ENCODE data around the gene KAZN. TPM values are rescaled to one million over a fixed set of nuclear protein-coding genes. Genes with fewer than 3 reads are reported as not detected.

Gene KAZN
- total and polyA plus RNA-seq, 2 donors, result 7.2 to 8.4 TPM

GRCh38 chr1:14746393-14746792 lies 147.9 kb downstream of the KAZN start:
- 88% methylated on average over 4 of the region's 4 CpGs for WGBS
- DNase-seq (ENCODE audit: extremely low spot score), result no peak
- no peaks in the 10 kb centered on the region for H3K4me1 ChIP-seq (ENCODE audit: insufficient read depth)

GRCh38 chr1:14748151-14748550 lies 149.7 kb downstream of the KAZN start:
- H3K4me3 ChIP-seq (ENCODE audit: low read depth, low read length), result no peak overlapping the region
- no peaks in the 10 kb centered on the region for H3K36me3 ChIP-seq (ENCODE audit: insufficient read depth)
- H3K27ac ChIP-seq (ENCODE audit: low read depth), result no peak overlapping the region
- no peaks in the 10 kb centered on the region for H3K4me1 ChIP-seq (ENCODE audit: insufficient read depth)
- WGBS, result 92% methylated on average over 5 of the region's 5 CpGs
- DNase-seq (ENCODE audit: extremely low spot score), result no peak

More at GRCh38 chr1:14746393-14746792, 147.9 kb downstream of the KAZN start:
- no peaks in the 10 kb centered on the region for H3K36me3 ChIP-seq (ENCODE audit: insufficient read depth)
- H3K4me3 ChIP-seq (ENCODE audit: low read depth, low read length), result no peak overlapping the region
- H3K27ac ChIP-seq (ENCODE audit: low read depth), result no peak overlapping the region

GRCh38 chr1:14748977-14749376 lies 150.5 kb downstream of the KAZN start:
- Histone ChIP-seq H3K36me3 (ENCODE audit: insufficient read depth) (no peaks in the 10 kb centered on the region), H3K27ac (ENCODE audit: low read depth) (no peak overlapping the region), H3K4me1 (ENCODE audit: insufficient read depth) (no peaks in the 10 kb centered on the region), H3K4me3 (ENCODE audit: low read depth, low read length) (no peak overlapping the region)
- 64% methylated on average over 2 of the region's 2 CpGs for WGBS
- DNase-seq (ENCODE audit: extremely low spot score), result no peak

- Histone ChIP-seq H3K36me3 (ENCODE audit: insufficient read depth) (no peaks in the 10 kb centered on the region), H3K4me1 (ENCODE audit: insufficient read depth) (no peaks in the 10 kb centered on the region), H3K4me3 (ENCODE audit: low read depth, low read length) (no peak overlapping the region), H3K27ac (ENCODE audit: low read depth) (no peak overlapping the region)
- 88% methylated on average over 2 of the region's 2 CpGs for WGBS
- DNase-seq (ENCODE audit: extremely low spot score), result no peak
Measured at GRCh38 chr1:14750490-14750889, 152.0 kb downstream of the KAZN start.

- H3K4me1 ChIP-seq (ENCODE audit: insufficient read depth), result no peaks in the 10 kb centered on the region
- H3K27ac ChIP-seq (ENCODE audit: low read depth), result no peak overlapping the region
- H3K4me3 ChIP-seq (ENCODE audit: low read depth, low read length), result no peak overlapping the region
- no peak for DNase-seq (ENCODE audit: extremely low spot score)
- 66% methylated on average over 9 of the region's 9 CpGs for WGBS
- no peaks in the 10 kb centered on the region for H3K36me3 ChIP-seq (ENCODE audit: insufficient read depth)
Measured at GRCh38 chr1:14755518-14756252, 157.2 kb downstream of the KAZN start.

GRCh38 chr1:14756589-14757285 lies 158.3 kb downstream of the KAZN start:
- Histone ChIP-seq H3K4me1 (ENCODE audit: insufficient read depth) (no peaks in the 10 kb centered on the region), H3K4me3 (ENCODE audit: low read depth, low read length) (no peak overlapping the region), H3K27ac (ENCODE audit: low read depth) (no peak overlapping the region), H3K36me3 (ENCODE audit: insufficient read depth) (no peaks in the 10 kb centered on the region)
- DNase-seq (ENCODE audit: extremely low spot score), result no peak
- 55% methylated on average over 6 of the region's 6 CpGs for WGBS

- Histone ChIP-seq H3K36me3 (ENCODE audit: insufficient read depth) (no peaks in the 10 kb centered on the region), H3K4me3 (ENCODE audit: low read depth, low read length) (no peak overlapping the region), H3K27ac (ENCODE audit: low read depth) (no peak overlapping the region), H3K4me1 (ENCODE audit: insufficient read depth) (no peaks in the 10 kb centered on the region)
- DNase-seq (ENCODE audit: extremely low spot score), result no peak
- WGBS, result 75% methylated on average over 2 of the region's 2 CpGs
Measured at GRCh38 chr1:14757286-14757625, 158.8 kb downstream of the KAZN start.

- DNase-seq (ENCODE audit: extremely low spot score), result no peak
- no peaks in the 10 kb centered on the region for H3K36me3 ChIP-seq (ENCODE audit: insufficient read depth)
- no peaks in the 10 kb centered on the region for H3K4me1 ChIP-seq (ENCODE audit: insufficient read depth)
- WGBS, result 46% methylated on average over 15 of the region's 15 CpGs
- no peak overlapping the region for H3K4me3 ChIP-seq (ENCODE audit: low read depth, low read length)
- no peak overlapping the region for H3K27ac ChIP-seq (ENCODE audit: low read depth)
Measured at GRCh38 chr1:14759042-14759818, 160.7 kb downstream of the KAZN start.

GRCh38 chr1:14759843-14760242 lies 161.4 kb downstream of the KAZN start:
- Histone ChIP-seq H3K4me3 (ENCODE audit: low read depth, low read length) (no peak overlapping the region), H3K4me1 (ENCODE audit: insufficient read depth) (no peaks in the 10 kb centered on the region), H3K27ac (ENCODE audit: low read depth) (no peak overlapping the region), H3K36me3 (ENCODE audit: insufficient read depth) (no peaks in the 10 kb centered on the region)
- WGBS, result 86% methylated on average over 7 of the region's 7 CpGs
- DNase-seq (ENCODE audit: extremely low spot score), result no peak

- Histone ChIP-seq H3K27ac (ENCODE audit: low read depth) (no peak overlapping the region), H3K4me1 (ENCODE audit: insufficient read depth) (no peaks in the 10 kb centered on the region), H3K36me3 (ENCODE audit: insufficient read depth) (no peaks in the 10 kb centered on the region), H3K4me3 (ENCODE audit: low read depth, low read length) (no peak overlapping the region)
- no peak for DNase-seq (ENCODE audit: extremely low spot score)
- WGBS, result 93% methylated on average over 5 of the region's 5 CpGs
Measured at GRCh38 chr1:14760780-14761179, 162.3 kb downstream of the KAZN start.

GRCh38 chr1:14761291-14762153 lies 163.0 kb downstream of the KAZN start:
- no peak overlapping the region for H3K4me3 ChIP-seq (ENCODE audit: low read depth, low read length)
- no peak overlapping the region for H3K27ac ChIP-seq (ENCODE audit: low read depth)
- WGBS, result 74% methylated on average over 9 of the region's 9 CpGs
- no peak for DNase-seq (ENCODE audit: extremely low spot score)
- no peaks in the 10 kb centered on the region for H3K36me3 ChIP-seq (ENCODE audit: insufficient read depth)
- no peaks in the 10 kb centered on the region for H3K4me1 ChIP-seq (ENCODE audit: insufficient read depth)

GRCh38 chr1:14763977-14764376 lies 165.5 kb downstream of the KAZN start:
- DNase-seq (ENCODE audit: extremely low spot score), result no peak
- H3K4me3 ChIP-seq (ENCODE audit: low read depth, low read length), result no peak overlapping the region
- H3K27ac ChIP-seq (ENCODE audit: low read depth), result no peak overlapping the region
- 86% methylated on average over 7 of the region's 7 CpGs for WGBS
- no peaks in the 10 kb centered on the region for H3K4me1 ChIP-seq (ENCODE audit: insufficient read depth)
- H3K36me3 ChIP-seq (ENCODE audit: insufficient read depth), result no peaks in the 10 kb centered on the region

- 94% methylated on average over 8 of the region's 8 CpGs for WGBS
- Histone ChIP-seq H3K36me3 (ENCODE audit: insufficient read depth) (no peaks in the 10 kb centered on the region), H3K4me1 (ENCODE audit: insufficient read depth) (no peaks in the 10 kb centered on the region), H3K4me3 (ENCODE audit: low read depth, low read length) (no peak overlapping the region), H3K27ac (ENCODE audit: low read depth) (no peak overlapping the region)
- DNase-seq (ENCODE audit: extremely low spot score), result no peak
Measured at GRCh38 chr1:14765773-14766172, 167.3 kb downstream of the KAZN start.
